NB4 (cell line): Measurements from ENCODE around the gene TSPAN18.

Experiments
- DNase-seq: peaks from one replicate; pipeline ENCODE4 v3.0.0; 2010; ENCODE audit warnings: low read depth
- H3K4me3 ChIP-seq: one replicate; pipeline ENCODE4 v1.5.1; 2011; ENCODE audit warnings: mild to moderate bottlenecking, low read depth, low read length, moderate library complexity
- CTCF ChIP-seq: IDR thresholded peaks from one replicate; pipeline ENCODE4 v1.5.1; 2012; ENCODE audit warnings: low read depth, low read length
- MAX ChIP-seq: IDR thresholded peaks from 2 replicates; pipeline ENCODE4 v1.6.1; 2011; ENCODE audit warnings: low read depth, low read length
- MYC ChIP-seq: IDR thresholded peaks from 2 replicates; pipeline ENCODE4 v1.6.1; 2011; ENCODE audit warnings: low read depth, low read length
- POLR2A ChIP-seq: IDR thresholded peaks from 2 replicates; pipeline ENCODE4 v1.6.1; 2011; ENCODE audit warnings: mild to moderate bottlenecking; ENCODE audit not compliant: insufficient read length; ENCODE audit errors: extremely low read depth

TSPAN18 gene

GRCh38 chr11:44954051-44954906 lies 227.5 kb downstream of the TSPAN18 start:
- DNase-seq, result no peak
- H3K4me3 ChIP-seq, result no peak overlapping the region
- TF ChIP-seq POLR2A, result no peak
- TF ChIP-seq MAX, result no peak
- no peak for TF ChIP-seq MYC
- TF ChIP-seq CTCF, result no peak

- H3K4me3 ChIP-seq, result no peak overlapping the region
- no peak for TF ChIP-seq MYC
- no peak for TF ChIP-seq POLR2A
- TF ChIP-seq CTCF, result no peak
- TF ChIP-seq MAX, result no peak
- DNase-seq, result peak; percentile 97
Observed at GRCh38 chr11:44955015-44955738, 228.4 kb downstream of the TSPAN18 start.

- DNase-seq, result peak; percentile 78
- no peak overlapping the region for H3K4me3 ChIP-seq
- TF ChIP-seq POLR2A (no peak), CTCF (no peak), MYC (no peak), MAX (no peak)
Observed at GRCh38 chr11:44957040-44957515, 230.3 kb downstream of the TSPAN18 start.

- TF ChIP-seq CTCF (no peak), POLR2A (no peak), MYC (no peak), MAX (no peak)
- no peak for DNase-seq
- no peak overlapping the region for H3K4me3 ChIP-seq
Observed at GRCh38 chr11:44957776-44958564, 231.2 kb downstream of the TSPAN18 start.

GRCh38 chr11:44959064-44959463 lies 232.3 kb downstream of the TSPAN18 start:
- no peak overlapping the region for H3K4me3 ChIP-seq
- DNase-seq, result no peak
- no peak for TF ChIP-seq CTCF
- no peak for TF ChIP-seq MYC
